GM13977 (cell line): Measurements from ENCODE around the gene TRAF3.
"Not testable (repeated sequence)": the region's sequence is repeated elsewhere in the genome, so short reads cannot be mapped to it uniquely, and the experiment has no call there.

Source experiments
- DNase-seq: peaks from one replicate; pipeline ENCODE4 v3.0.0; 2012; ENCODE audit warnings: low spot score
- CTCF ChIP-seq: IDR thresholded peaks from 2 replicates; pipeline ENCODE4 v1.5.1; 2012; ENCODE audit warnings: mild to moderate bottlenecking, control low read depth; ENCODE audit not compliant: insufficient read depth; ENCODE audit errors: extremely low read depth, missing control alignments
- in situ Hi-C: fragments of 300-500 bp; cut with MboI; formaldehyde crosslinking; loops from one replicate; pipeline ENCODE4 v1.12.0; 2022; ENCODE audit warnings: low sequenced_read_pairs, low pct_unique_long_range_greater_than_20kb, mixed read lengths, inconsistent platforms; ENCODE audit not compliant: unreplicated experiment

The TRAF3 gene

GRCh38 chr14:102833341-102833740 lies 56.1 kb downstream of the TRAF3 start:
- no peak for DNase-seq
- in situ Hi-C loops, result no loop called here
- TF ChIP-seq CTCF, result no peak

- no peak for DNase-seq
- no peak for TF ChIP-seq CTCF
- in situ Hi-C loops, result no loop called here
Measured at GRCh38 chr14:102833991-102834390, 56.7 kb downstream of the TRAF3 start.

GRCh38 chr14:102835959-102836358 lies 58.7 kb downstream of the TRAF3 start:
- no peak for TF ChIP-seq CTCF
- no peak for DNase-seq
- in situ Hi-C loops, result no loop called here

- in situ Hi-C loops, DNase-seq: not testable (repeated sequence)
Measured at GRCh38 chr14:102837120-102837519, 59.9 kb downstream of the TRAF3 start.

GRCh38 chr14:102838501-102838900 lies 61.3 kb downstream of the TRAF3 start:
- TF ChIP-seq CTCF, result no peak
- no peak for DNase-seq
- in situ Hi-C loops, result no loop called here

GRCh38 chr14:102840115-102840514 lies 62.9 kb downstream of the TRAF3 start:
- no peak for DNase-seq
- no peak for TF ChIP-seq CTCF

GRCh38 chr14:102840771-102841528 lies 63.7 kb downstream of the TRAF3 start:
- TF ChIP-seq CTCF, result no peak
- no peak for DNase-seq
- in situ Hi-C loops, result no loop called here

More at GRCh38 chr14:102840115-102840514, 62.9 kb downstream of the TRAF3 start:
- in situ Hi-C loops, result no loop called here
